GM18951 (cell line): ENCODE data around the gene OXA1L.
"Not testable (repeated sequence)": the region's sequence is repeated elsewhere in the genome, so short reads cannot be mapped to it uniquely, and the experiment has no call there.

ENCODE experiments used
- POLR2A ChIP-seq: IDR thresholded peaks from 4 replicates; pipeline ENCODE4 v1.6.1; 2011; ENCODE audit warnings: mild to moderate bottlenecking; ENCODE audit not compliant: insufficient read length, insufficient read depth; ENCODE audit errors: extremely low read depth
- in situ Hi-C: fragments of 300-500 bp; cut with MboI; formaldehyde crosslinking; loops from one replicate; pipeline ENCODE4 v1.12.0; 2022; ENCODE audit warnings: low sequenced_read_pairs, mixed read lengths, inconsistent platforms; ENCODE audit not compliant: unreplicated experiment

OXA1L gene

GRCh38 chr14:22766457-22767322 lies at the start of gene OXA1L:
OXA1L (plus strand) TSS chr14:22766688; CDS start chr14:22766702, 14 bp downstream.
- TF ChIP-seq POLR2A = peak; percentile 92
- in situ Hi-C loops = no loop called here

- TF ChIP-seq POLR2A = no peak
- in situ Hi-C loops = no loop called here
Measured at GRCh38 chr14:22718091-22718490, 48.4 kb upstream of the OXA1L start.

GRCh38 chr14:22721213-22721612 lies 45.3 kb upstream of the OXA1L start:
- no peak for TF ChIP-seq POLR2A
- in situ Hi-C loops = no loop called here

- in situ Hi-C loops = no loop called here
- TF ChIP-seq POLR2A = no peak
Measured at GRCh38 chr14:22723815-22724214, 42.7 kb upstream of the OXA1L start.

GRCh38 chr14:22724847-22725246 lies 41.6 kb upstream of the OXA1L start:
- in situ Hi-C loops = not testable (repeated sequence)

- in situ Hi-C loops = not testable (repeated sequence)
Measured at GRCh38 chr14:22725374-22725773, 41.1 kb upstream of the OXA1L start.

- in situ Hi-C loops = no loop called here
- no peak for TF ChIP-seq POLR2A
Measured at GRCh38 chr14:22726012-22726411, 40.5 kb upstream of the OXA1L start.

- in situ Hi-C loops = not testable (repeated sequence)
Measured at GRCh38 chr14:22732062-22732461, 34.4 kb upstream of the OXA1L start.

- in situ Hi-C loops = no loop called here
- no peak for TF ChIP-seq POLR2A
Measured at GRCh38 chr14:22733829-22734228, 32.7 kb upstream of the OXA1L start.

GRCh38 chr14:22735096-22735495 lies 31.4 kb upstream of the OXA1L start:
- in situ Hi-C loops = no loop called here
- TF ChIP-seq POLR2A = no peak

GRCh38 chr14:22736384-22736783 lies 30.1 kb upstream of the OXA1L start:
- in situ Hi-C loops = not testable (repeated sequence)

GRCh38 chr14:22737052-22737451 lies 29.4 kb upstream of the OXA1L start:
- in situ Hi-C loops = no loop called here

GRCh38 chr14:22739423-22739822 lies 27.1 kb upstream of the OXA1L start:
- no peak for TF ChIP-seq POLR2A
- in situ Hi-C loops = no loop called here

More at GRCh38 chr14:22737052-22737451, 29.4 kb upstream of the OXA1L start:
- TF ChIP-seq POLR2A = no peak

GRCh38 chr14:22740020-22740419 lies 26.5 kb upstream of the OXA1L start:
- TF ChIP-seq POLR2A = no peak
- in situ Hi-C loops = no loop called here

GRCh38 chr14:22747769-22748168 lies 18.7 kb upstream of the OXA1L start:
- in situ Hi-C loops = no loop called here
- TF ChIP-seq POLR2A = no peak
